Panc1 (cell line): ENCODE measurements around the gene MAG. TPM values are rescaled to one million over a fixed set of nuclear protein-coding genes. Genes with fewer than 3 reads are reported as not detected.

Experiments used
- ATAC-seq: fragments of 200-7000 bp; cut with Tn5 transposase; 2 replicates; pipeline ENCODE4 v1.9.1; 2020; ENCODE audit warnings: mild to moderate bottlenecking, moderate library complexity
- BruUV-seq: library from RNA; stranded (reverse); fragments of 400-500 nt; replicated peaks from 2 replicates; lab custom pipeline; 2021; lab: Mats Ljungman, UMichigan
- CTCF ChIA-PET: fragments of 300-600 bp; sonication (Branson Sonifier 250); formaldehyde crosslinking; loops from one replicate; lab custom pipeline; 2022; ENCODE audit warnings: antibody characterized with exemption; lab: Charles Lee
- POLR2A ChIA-PET: fragments of 300-600 bp; sonication (Branson Sonifier 250); formaldehyde crosslinking; loops from one replicate; lab custom pipeline; 2022; ENCODE audit warnings: antibody characterized with exemption; lab: Charles Lee
- DNase-seq: peaks from one replicate; pipeline ENCODE4 v3.0.0-alpha.2; 2010; ENCODE audit warnings: low read depth, low spot score
- H3K27ac ChIP-seq: 2 replicates; pipeline ENCODE4 v1.5.1; 2011; ENCODE audit warnings: mild to moderate bottlenecking, low read length, inconsistent platforms
- H3K27me3 ChIP-seq: fragments of 200-500 bp; sonication (Bioruptor generic); 2 replicates; pipeline ENCODE4 v1.6.0; 2014; ENCODE audit warnings: low read length, inconsistent platforms; ENCODE audit not compliant: control insufficient read depth, insufficient read depth
- H3K36me3 ChIP-seq: fragments of 200-500 bp; sonication (Bioruptor generic); 2 replicates; pipeline ENCODE4 v1.5.1; 2014; ENCODE audit warnings: inconsistent platforms, mild to moderate bottlenecking, low read length, moderate library complexity; ENCODE audit not compliant: control insufficient read depth, insufficient read depth
- H3K4me1 ChIP-seq: 2 replicates; pipeline ENCODE4 v1.5.1; 2011; ENCODE audit warnings: inconsistent platforms, mild to moderate bottlenecking, low read length, moderate library complexity; ENCODE audit not compliant: control insufficient read depth, insufficient read depth
- H3K4me3 ChIP-seq, 2 experiments: 2 replicates each; pipeline ENCODE4 v1.5.1; 2011 to 2012; ENCODE audit warnings: low read depth in 2 of 2, low read length in 2 of 2, mild to moderate bottlenecking in 2 of 2, inconsistent platforms in 1 of 2, moderate library complexity in 1 of 2
- H3K9me3 ChIP-seq: fragments of 200-500 bp; sonication (Bioruptor generic); 2 replicates; pipeline ENCODE4 v1.5.1; 2014; ENCODE audit warnings: low read depth, mild to moderate bottlenecking, inconsistent platforms, low read length, moderate library complexity; ENCODE audit not compliant: control insufficient read depth, insufficient read depth
- CTCF ChIP-seq: fragments of 450-650 bp; IDR thresholded peaks from 2 replicates; pipeline ENCODE4 v1.5.1; 2017; ENCODE audit warnings: mild to moderate bottlenecking
- POLR2AphosphoS5 ChIP-seq: IDR thresholded peaks from 2 replicates; pipeline ENCODE4 v1.6.1; 2012; ENCODE audit warnings: mild to moderate bottlenecking, low read depth, low read length, moderate library complexity
- REST ChIP-seq, 2 experiments: IDR thresholded peaks; 2 replicates each; pipeline ENCODE4 v1.6.1; 2011 to 2012; ENCODE audit warnings: low read depth in 2 of 2, control low read depth in 1 of 2, low read length in 1 of 2, mild to moderate bottlenecking in 1 of 2, moderate library complexity in 1 of 2; ENCODE audit not compliant: insufficient read depth in 1 of 2
- SIN3A ChIP-seq: IDR thresholded peaks from 2 replicates; pipeline ENCODE4 v1.6.1; 2012; ENCODE audit warnings: low read depth, mild to moderate bottlenecking, low read length, moderate library complexity, borderline replicate concordance; ENCODE audit not compliant: insufficient read depth
- TCF7L2 ChIP-seq: IDR thresholded peaks from 2 replicates; pipeline ENCODE4 v1.6.1; 2011; ENCODE audit warnings: mild to moderate bottlenecking, low read depth, low read length, inconsistent platforms
- in situ Hi-C: cut with HindIII; loops from 2 replicates; pipeline ENCODE4 v1.10.0; 2016; ENCODE audit warnings: low sequenced_read_pairs, low pct_unique_long_range_greater_than_20kb
- intact Hi-C: fragments of 100-400 bp; cut with micrococcal nuclease; formaldehyde crosslinking; loops from one replicate; pipeline ENCODE4 v1.10.0; 2022; ENCODE audit not compliant: unreplicated experiment
- total RNA-seq: library from RNA; stranded (reverse); gene quantifications from one replicate; pipeline ENCODE4 v1.2.1, GENCODE V29; 2021; ENCODE audit not compliant: unreplicated experiment

Gene MAG
- total RNA-seq, 1 experiment from 2014 or later = not detected

GRCh38 chr19:35334144-35334753 is 42.3 kb downstream of the MAG start:
- intact Hi-C loops (no loop called here), in situ Hi-C loops (no loop called here)
- no peak for DNase-seq
- ChIA-PET POLR2A (no interaction called here), CTCF (no interaction called here)
- no peak for ATAC-seq
- H3K4me1 ChIP-seq = no peaks in the 10 kb centered on the region
- no peaks in the 10 kb centered on the region for H3K36me3 ChIP-seq
- no peaks in the 10 kb centered on the region for H3K9me3 ChIP-seq
- BruUV-seq = no TSS peak
- H3K27ac ChIP-seq = no peak overlapping the region
- H3K27me3 ChIP-seq = no peaks in the 10 kb centered on the region
- no peak overlapping the region for H3K4me3 ChIP-seq
- TF ChIP-seq TCF7L2 (no peak), POLR2AphosphoS5 (no peak), REST (IDR thresholded peaks at IDR 0.05; ENCODE audit: insufficient read depth in 1 of 2, low read depth in 2 of 2, low read length in 1 of 2) (no peak), SIN3A (no peak), CTCF (no peak)

- in situ Hi-C loops (no loop called here), intact Hi-C loops (no loop called here)
- no peaks in the 10 kb centered on the region for H3K27me3 ChIP-seq
- CTCF ChIA-PET = no interaction called here
- no TSS peak for BruUV-seq
- no peak for DNase-seq
- H3K27ac ChIP-seq = no peak overlapping the region
- POLR2A ChIA-PET = no interaction called here
- H3K36me3 ChIP-seq = no peaks in the 10 kb centered on the region
- no peaks in the 10 kb centered on the region for H3K9me3 ChIP-seq
- no peak overlapping the region for H3K4me3 ChIP-seq
- TF ChIP-seq TCF7L2 (no peak), SIN3A (no peak), CTCF (no peak), REST (IDR thresholded peaks at IDR 0.05; ENCODE audit: insufficient read depth in 1 of 2, low read depth in 2 of 2, low read length in 1 of 2) (no peak), POLR2AphosphoS5 (no peak)
- ATAC-seq = no peak
- H3K4me1 ChIP-seq = no peaks in the 10 kb centered on the region
Measured at GRCh38 chr19:35336166-35336955, 44.4 kb downstream of the MAG start.
